Mesenchymal stem cell (in vitro differentiated cells and primary cell): ENCODE results near the gene DLGAP1.

Source experiments
- DNase-seq: peaks from one replicate; pipeline ENCODE4 v3.0.0-alpha.2; 2013
- H2AFZ ChIP-seq: one replicate; pipeline ENCODE4 v1.6.1; 2013; ENCODE audit warnings: low read depth, mild to moderate bottlenecking, control low read depth, inconsistent platforms, low read length, moderate library complexity
- H2AK5ac ChIP-seq: 2 replicates; pipeline ENCODE4 v1.6.1; 2013; ENCODE audit warnings: low read length, moderate library complexity, mild to moderate bottlenecking, inconsistent platforms; ENCODE audit not compliant: severe bottlenecking
- H2BK120ac ChIP-seq: one replicate; pipeline ENCODE4 v1.6.1; 2013; ENCODE audit warnings: low read depth, mild to moderate bottlenecking, inconsistent platforms, low read length, moderate library complexity
- H2BK12ac ChIP-seq, 2 experiments: one replicate each; pipeline ENCODE4 v1.6.1; 2013; ENCODE audit warnings: inconsistent platforms in 2 of 2, low read length in 2 of 2, mild to moderate bottlenecking in 2 of 2, moderate library complexity in 2 of 2, control low read depth in 1 of 2
- H2BK15ac ChIP-seq: one replicate; pipeline ENCODE4 v1.6.1; 2013; ENCODE audit warnings: mild to moderate bottlenecking, low read depth, inconsistent platforms; ENCODE audit not compliant: poor library complexity, severe bottlenecking
- H2BK5ac ChIP-seq: 2 replicates; pipeline ENCODE4 v1.6.1; 2013; ENCODE audit warnings: low read depth, mild to moderate bottlenecking, low read length, control low read depth, inconsistent platforms; ENCODE audit not compliant: poor library complexity, severe bottlenecking
- H3K14ac ChIP-seq, 2 experiments: one replicate each; pipeline ENCODE4 v1.6.1; 2013; ENCODE audit warnings: inconsistent platforms in 2 of 2, low read length in 2 of 2, control low read depth in 1 of 2, mild to moderate bottlenecking in 1 of 2, moderate library complexity in 1 of 2
- H3K18ac ChIP-seq, 2 experiments: one replicate each; pipeline ENCODE4 v1.6.1; 2013; ENCODE audit warnings: inconsistent platforms in 2 of 2, low read length in 2 of 2, control low read depth in 1 of 2, low read depth in 1 of 2, mild to moderate bottlenecking in 1 of 2
- H3K23ac ChIP-seq, 2 experiments: one replicate each; pipeline ENCODE4 v1.6.1; 2013; ENCODE audit warnings: inconsistent platforms in 2 of 2, low read length in 2 of 2, mild to moderate bottlenecking in 2 of 2, moderate library complexity in 2 of 2, control low read depth in 1 of 2
- H3K27ac ChIP-seq: 2 replicates; pipeline ENCODE4 v1.5.1; 2013; ENCODE audit warnings: mild to moderate bottlenecking, moderate library complexity, low read length, control low read depth, inconsistent platforms; ENCODE audit not compliant: poor library complexity, severe bottlenecking
- H3K27me3 ChIP-seq, 2 experiments: 2 replicates each; pipeline versions ENCODE4 v1.6.1 to v1.7.0; 2013; ENCODE audit warnings: low read length in 2 of 2, mild to moderate bottlenecking in 2 of 2, moderate library complexity in 2 of 2, control low read depth in 1 of 2, inconsistent platforms in 1 of 2; ENCODE audit not compliant: control insufficient read depth in 1 of 2, insufficient read depth in 1 of 2
- H3K36me3 ChIP-seq, 2 experiments: 2 replicates each; pipeline versions ENCODE4 v1.6.1 to v1.7.0; 2013; ENCODE audit warnings: low read length in 2 of 2, control low read depth in 1 of 2, inconsistent platforms in 1 of 2, low read depth in 1 of 2, mild to moderate bottlenecking in 1 of 2; ENCODE audit not compliant: insufficient read depth in 2 of 2, control insufficient read depth in 1 of 2
- H3K4ac ChIP-seq, 2 experiments: one replicate each; pipeline ENCODE4 v1.6.1; 2013; ENCODE audit warnings: inconsistent platforms in 2 of 2, low read length in 2 of 2, mild to moderate bottlenecking in 2 of 2, moderate library complexity in 2 of 2, control low read depth in 1 of 2, low read depth in 1 of 2
- H3K4me1 ChIP-seq: 2 replicates; pipeline ENCODE4 v1.6.1; 2013; ENCODE audit warnings: low read depth, low read length, control low read depth; ENCODE audit not compliant: control insufficient read depth, insufficient read depth
- H3K4me2 ChIP-seq: 2 replicates; pipeline ENCODE4 v1.6.1; 2013; ENCODE audit warnings: low read length, mild to moderate bottlenecking, inconsistent platforms; ENCODE audit not compliant: poor library complexity, severe bottlenecking
- H3K4me3 ChIP-seq, 2 experiments: 2 replicates each; pipeline versions ENCODE4 v1.5.1 to v1.7.0; 2013; ENCODE audit warnings: low read length in 2 of 2, mild to moderate bottlenecking in 2 of 2, control low read depth in 1 of 2, low read depth in 1 of 2; ENCODE audit not compliant: insufficient read depth in 1 of 2
- H3K79me1 ChIP-seq: replicated peaks from 2 replicates; pipeline ENCODE4 v1.6.1; 2013; ENCODE audit warnings: mild to moderate bottlenecking, control low read depth, low read length, inconsistent platforms; ENCODE audit not compliant: poor library complexity, severe bottlenecking
- H3K9ac ChIP-seq: 2 replicates; pipeline ENCODE4 v1.7.0; 2013; ENCODE audit warnings: mild to moderate bottlenecking, low read length, moderate library complexity
- H3K9me3 ChIP-seq: 2 replicates; pipeline ENCODE4 v1.7.0; 2013; ENCODE audit warnings: mild to moderate bottlenecking, low read length; ENCODE audit not compliant: control insufficient read depth
- H4K8ac ChIP-seq: one replicate; pipeline ENCODE4 v1.6.1; 2013; ENCODE audit warnings: inconsistent platforms, mild to moderate bottlenecking, low read length, moderate library complexity
- H4K91ac ChIP-seq: one replicate; pipeline ENCODE4 v1.6.1; 2013; ENCODE audit warnings: mild to moderate bottlenecking, low read length, inconsistent platforms
- WGBS: methylation state at CpG from one replicate; pipeline ENCODE4 v1.1.7; 2013; ENCODE audit warnings: mixed read lengths; 5-methylcytosine and 5-hydroxymethylcytosine counted together

Gene DLGAP1

GRCh38 chr18:4352746-4353551, 102.2 kb downstream of the DLGAP1 start:
- no peaks in the 10 kb centered on the region for H3K79me1 ChIP-seq
- no peak overlapping the region for H3K27ac ChIP-seq
- no peak overlapping the region for H3K4me3 ChIP-seq
- no peak overlapping the region for H3K4me2 ChIP-seq
- H3K27me3 ChIP-seq, result no peaks in the 10 kb centered on the region
- no peak overlapping the region for H2BK120ac ChIP-seq
- no peak overlapping the region for H2BK5ac ChIP-seq
- H2BK12ac ChIP-seq, result no peak overlapping the region
- H3K36me3 ChIP-seq, result no peaks in the 10 kb centered on the region
- H3K4me1 ChIP-seq, result no peaks in the 10 kb centered on the region
- H4K8ac ChIP-seq, result no peak overlapping the region
- no peak overlapping the region for H4K91ac ChIP-seq
- WGBS, result 37% methylated on average over 14 of the region's 15 CpGs
- no peak overlapping the region for H3K14ac ChIP-seq
- no peak overlapping the region for H3K9ac ChIP-seq
- H3K4ac ChIP-seq, result no peak overlapping the region
- no peak overlapping the region for H3K23ac ChIP-seq
- H2AK5ac ChIP-seq, result no peak overlapping the region
- H2BK15ac ChIP-seq, result no peak overlapping the region
- H2AFZ ChIP-seq, result no peak overlapping the region
- peaks cover 6% of the 10 kb centered on the region for H3K9me3 ChIP-seq
- no peak overlapping the region for H3K18ac ChIP-seq
- DNase-seq, result no peak

GRCh38 chr18:4351005-4351404, 104.1 kb downstream of the DLGAP1 start:
- Histone ChIP-seq H2BK12ac (no peak overlapping the region), H3K27ac (no peak overlapping the region), H4K8ac (no peak overlapping the region), H3K4me1 (no peaks in the 10 kb centered on the region), H3K4me2 (no peak overlapping the region), H3K79me1 (no peaks in the 10 kb centered on the region), H4K91ac (no peak overlapping the region), H2AFZ (no peak overlapping the region), H3K27me3 (no peaks in the 10 kb centered on the region), H2BK120ac (no peak overlapping the region), H3K18ac (no peak overlapping the region), H2BK5ac (no peak overlapping the region), H3K36me3 (no peaks in the 10 kb centered on the region), H3K4me3 (no peak overlapping the region), H3K14ac (no peak overlapping the region), H3K4ac (no peak overlapping the region), H2AK5ac (no peak overlapping the region), H3K9me3 (no peaks in the 10 kb centered on the region), H2BK15ac (no peak overlapping the region), H3K9ac (no peak overlapping the region), H3K23ac (no peak overlapping the region)
- WGBS, result 75% methylated on average over 1 of the region's 2 CpGs
- no peak for DNase-seq

- H2AFZ ChIP-seq, result no peak overlapping the region
- no peak overlapping the region for H3K14ac ChIP-seq
- H3K4me2 ChIP-seq, result no peak overlapping the region
- no peak overlapping the region for H3K4ac ChIP-seq
- no peak overlapping the region for H3K4me3 ChIP-seq
- H3K9me3 ChIP-seq, result no peaks in the 10 kb centered on the region
- no peaks in the 10 kb centered on the region for H3K27me3 ChIP-seq
- no peaks in the 10 kb centered on the region for H3K79me1 ChIP-seq
- H2BK120ac ChIP-seq, result no peak overlapping the region
- H2BK15ac ChIP-seq, result no peak overlapping the region
- DNase-seq, result no peak
- no peak overlapping the region for H2BK12ac ChIP-seq
- H2BK5ac ChIP-seq, result no peak overlapping the region
- no peak overlapping the region for H2AK5ac ChIP-seq
- H4K91ac ChIP-seq, result no peak overlapping the region
- no peak overlapping the region for H3K27ac ChIP-seq
- no peak overlapping the region for H3K18ac ChIP-seq
- no peak overlapping the region for H3K23ac ChIP-seq
- no peaks in the 10 kb centered on the region for H3K4me1 ChIP-seq
- 94% methylated on average over 1 of the region's 1 CpG for WGBS
- no peak overlapping the region for H3K9ac ChIP-seq
- H3K36me3 ChIP-seq, result no peaks in the 10 kb centered on the region
- H4K8ac ChIP-seq, result no peak overlapping the region
Observed at GRCh38 chr18:4335386-4335785, 119.7 kb downstream of the DLGAP1 start.

GRCh38 chr18:4333043-4333442, 122.1 kb downstream of the DLGAP1 start:
- H3K27me3 ChIP-seq, result no peaks in the 10 kb centered on the region
- H3K9me3 ChIP-seq, result no peaks in the 10 kb centered on the region
- H3K27ac ChIP-seq, result no peak overlapping the region
- no peak overlapping the region for H2BK5ac ChIP-seq
- H3K9ac ChIP-seq, result no peak overlapping the region
- H3K4ac ChIP-seq, result no peak overlapping the region
- H2BK120ac ChIP-seq, result no peak overlapping the region
- no peak overlapping the region for H3K18ac ChIP-seq
- H2BK15ac ChIP-seq, result no peak overlapping the region
- H3K36me3 ChIP-seq, result no peaks in the 10 kb centered on the region
- H4K8ac ChIP-seq, result no peak overlapping the region
- H3K23ac ChIP-seq, result no peak overlapping the region
- no peaks in the 10 kb centered on the region for H3K4me1 ChIP-seq
- H2AK5ac ChIP-seq, result no peak overlapping the region
- no peak overlapping the region for H4K91ac ChIP-seq
- no peak overlapping the region for H3K14ac ChIP-seq
- H3K4me3 ChIP-seq, result no peak overlapping the region
- H3K4me2 ChIP-seq, result no peak overlapping the region
- no peaks in the 10 kb centered on the region for H3K79me1 ChIP-seq
- no peak overlapping the region for H2AFZ ChIP-seq
- WGBS, result 81% methylated on average over 4 of the region's 5 CpGs
- no peak overlapping the region for H2BK12ac ChIP-seq
- no peak for DNase-seq
